HEK293 (cell line): Measurements from ENCODE around the gene MTX1.

Source experiments
- CTCF ChIA-PET: fragments of 350-600 bp; formaldehyde crosslinking; extraction: SDS; loops from one replicate; lab custom pipeline; 2021; ENCODE audit warnings: antibody characterized with exemption; lab: Yijun Ruan, JAX
- POLR2A ChIA-PET: fragments of 300-600 bp; formaldehyde crosslinking; extraction: SDS; loops from one replicate; lab custom pipeline; 2020; ENCODE audit warnings: antibody characterized with exemption, inconsistent platforms; lab: Yijun Ruan, JAX
- H3K27ac ChIP-seq: fragments of 200-500 bp; sonication (Bioruptor generic); 2 replicates; pipeline ENCODE4 v1.5.1; 2014; ENCODE audit warnings: low read depth, low read length, control low read depth, inconsistent platforms; ENCODE audit errors: extremely low read depth
- H3K36me3 ChIP-seq, 2 experiments: fragments of 200-500 bp in 1 of 2; sonication (Bioruptor generic) in 1 of 2; 1 replicate in 1 of 2; 2 replicates in 1 of 2; pipeline ENCODE4 v1.5.1; 2014 to 2017; ENCODE audit warnings: inconsistent platforms in 2 of 2, low read length in 2 of 2; ENCODE audit not compliant: control insufficient read depth in 2 of 2, insufficient read depth in 1 of 2
- H3K4me1 ChIP-seq: fragments of 200-500 bp; sonication (Bioruptor generic); 2 replicates; pipeline ENCODE4 v1.5.1; 2014; ENCODE audit warnings: mild to moderate bottlenecking, low read length, inconsistent platforms; ENCODE audit not compliant: control insufficient read depth, insufficient read depth
- H3K4me3 ChIP-seq: 2 replicates; pipeline ENCODE4 v1.5.1; 2011; ENCODE audit warnings: low read depth, mild to moderate bottlenecking, control low read depth, low read length, moderate library complexity
- H3K9me3 ChIP-seq: fragments of 200-500 bp; sonication (Bioruptor generic); 2 replicates; pipeline ENCODE4 v1.5.1; 2014; ENCODE audit warnings: low read depth, low read length, inconsistent platforms; ENCODE audit not compliant: control insufficient read depth, insufficient read depth
- BCL6B ChIP-seq: fragments of 450-650 bp; formaldehyde crosslinking; IDR thresholded peaks from 2 replicates; pipeline ENCODE4 v1.5.1; 2017; ENCODE audit warnings: missing biosample characterization, missing genetic modification characterization
- FEZF1 ChIP-seq: fragments of 450-650 bp; formaldehyde crosslinking; IDR thresholded peaks from 2 replicates; pipeline ENCODE4 v1.5.1; 2016; ENCODE audit warnings: missing biosample characterization, missing genetic modification characterization
- GLIS2 ChIP-seq: fragments of 450-650 bp; formaldehyde crosslinking; IDR thresholded peaks from 2 replicates; pipeline ENCODE4 v1.5.1; 2016; ENCODE audit warnings: missing biosample characterization, missing genetic modification characterization
- HIC1 ChIP-seq: fragments of 450-650 bp; formaldehyde crosslinking; IDR thresholded peaks from 2 replicates; pipeline ENCODE4 v1.5.1; 2016; ENCODE audit warnings: missing biosample characterization, missing genetic modification characterization
- HOXA7 ChIP-seq: sonication (generic); formaldehyde crosslinking; IDR thresholded peaks from 2 replicates; pipeline ENCODE4 v1.8.1; 2022; ENCODE audit warnings: missing genetic modification reagents, borderline replicate concordance
- HOXC10 ChIP-seq: sonication (generic); formaldehyde crosslinking; IDR thresholded peaks from 2 replicates; pipeline ENCODE4 v1.8.1; 2023; ENCODE audit warnings: mild to moderate bottlenecking, missing genetic modification reagents
- KLF17 ChIP-seq: fragments of 450-650 bp; formaldehyde crosslinking; IDR thresholded peaks from 2 replicates; pipeline ENCODE4 v1.5.1; 2016; ENCODE audit warnings: missing biosample characterization, missing genetic modification characterization
- PRDM2 ChIP-seq: fragments of 450-650 bp; formaldehyde crosslinking; IDR thresholded peaks from 2 replicates; pipeline ENCODE4 v1.5.1; 2016; ENCODE audit warnings: missing biosample characterization, missing genetic modification characterization, borderline replicate concordance
- SP2 ChIP-seq: fragments of 450-650 bp; formaldehyde crosslinking; IDR thresholded peaks from 2 replicates; pipeline ENCODE4 v1.5.1; 2016; ENCODE audit warnings: missing biosample characterization, missing genetic modification characterization
- ZBTB8A ChIP-seq: fragments of 450-650 bp; formaldehyde crosslinking; IDR thresholded peaks from 2 replicates; pipeline ENCODE4 v1.5.1; 2016; ENCODE audit warnings: missing biosample characterization, missing genetic modification characterization
- ZNF10 ChIP-seq: fragments of 450-650 bp; formaldehyde crosslinking; IDR thresholded peaks from 2 replicates; pipeline ENCODE4 v1.5.1; 2017; ENCODE audit warnings: missing biosample characterization, missing genetic modification characterization
- ZNF114 ChIP-seq: fragments of 450-650 bp; formaldehyde crosslinking; IDR thresholded peaks from 2 replicates; pipeline ENCODE4 v1.5.0; 2017; ENCODE audit warnings: missing biosample characterization, missing genetic modification characterization
- ZNF157 ChIP-seq: fragments of 450-650 bp; formaldehyde crosslinking; IDR thresholded peaks from 2 replicates; pipeline ENCODE4 v1.5.1; 2016; ENCODE audit warnings: missing biosample characterization, missing genetic modification characterization
- ZNF24 ChIP-seq: fragments of 450-650 bp; formaldehyde crosslinking; IDR thresholded peaks from 2 replicates; pipeline ENCODE4 v1.5.1; 2016; ENCODE audit warnings: missing biosample characterization, missing genetic modification characterization
- ZNF335 ChIP-seq: fragments of 450-650 bp; formaldehyde crosslinking; conservative IDR thresholded peaks from 2 replicates; pipeline ENCODE4 v1.5.1; 2016; ENCODE audit warnings: missing biosample characterization, missing genetic modification characterization
- ZNF341 ChIP-seq: fragments of 450-650 bp; formaldehyde crosslinking; IDR thresholded peaks from 2 replicates; pipeline ENCODE4; 2016; ENCODE audit warnings: low read depth, missing biosample characterization, missing genetic modification characterization
- ZNF398 ChIP-seq: fragments of 450-650 bp; formaldehyde crosslinking; IDR thresholded peaks from 2 replicates; pipeline ENCODE4 v1.5.1; 2017; ENCODE audit warnings: missing biosample characterization, missing genetic modification characterization
- ZNF449 ChIP-seq: fragments of 450-650 bp; formaldehyde crosslinking; IDR thresholded peaks from 2 replicates; pipeline ENCODE4 v1.5.1; 2017; ENCODE audit warnings: missing biosample characterization, mild to moderate bottlenecking, missing genetic modification characterization, moderate library complexity
- ZNF600 ChIP-seq: fragments of 450-650 bp; formaldehyde crosslinking; IDR thresholded peaks from 2 replicates; pipeline ENCODE4 v1.5.1; 2016; ENCODE audit warnings: missing biosample characterization, missing genetic modification characterization

MTX1 gene

GRCh38 chr1:155254714-155255242, 46.3 kb downstream of the MTX1 start:
- Histone ChIP-seq H3K4me1 (no peaks in the 10 kb centered on the region), H3K27ac (peak overlapping the region; percentile 72; the same call in 1 of the 2 replicates), H3K4me3 (peak overlapping the region; percentile 73), H3K36me3 (peaks cover 2 to 57% of the 10 kb centered on the region in 2 experiments; a peak in 2 of 3 replicates), H3K9me3 (no peaks in the 10 kb centered on the region)
- ChIA-PET CTCF (interaction anchor here (0.6 to 0.7 kb wide), 3 partner anchors 12 to 316 kb away, joined by 3 to 4 read pairs (median 3); no protein-coding TSS in a partner anchor), POLR2A (interaction anchor here (0.8 to 3.7 kb wide), 6 partner anchors 11 to 69 kb away, joined by 3 to 28 read pairs (median 6); partner anchors contain the start of genes CLK2 and FDPS)
- TF ChIP-seq FEZF1 (no peak), GLIS2 (tag by site-specific recombination) (peak; percentile 90), ZBTB8A (peak; percentile 83), HOXC10 (CRISPR knock-in tag) (no peak), PRDM2 (tag by site-specific recombination) (0 out of 2 replicates have a peak, but pooled peaks have one; percentile 25), HIC1 (tag by site-specific recombination) (peak; percentile 87), ZNF600 (peak; percentile 46; the same call in 1 of the 2 replicates), ZNF114 (no peak), ZNF398 (peak; percentile 74; the same call in 1 of the 2 replicates), BCL6B (tag by site-specific recombination) (no peak), HOXA7 (CRISPR knock-in tag) (no peak), ZNF335 (tag by site-specific recombination) (peak; percentile 75; the same call in 1 of the 2 replicates), ZNF10 (tag by site-specific recombination) (peak; percentile 77; the same call in 1 of the 2 replicates), KLF17 (tag by site-specific recombination) (peak; percentile 56; the same call in 1 of the 2 replicates), SP2 (tag by site-specific recombination) (no peak), ZNF449 (tag by site-specific recombination) (no peak), ZNF24 (tag by site-specific recombination) (no peak), ZNF157 (tag by site-specific recombination) (no peak), ZNF341 (tag by site-specific recombination) (no peak; the same call in 1 of the 2 replicates)
